ENCODE measurements around the gene HERC2. TPM values are rescaled to one million over a fixed set of nuclear protein-coding genes. Genes with fewer than 3 reads are reported as not detected.

The HERC2 gene
- total and polyA plus RNA-seq, 2 of the 13 experiments (the other 11 are each of a cell fraction or from before 2014, with no cell fraction given), result 17.6 to 24.8 TPM

- no peaks in the 10 kb centered on the region for H4K20me1 ChIP-seq (ENCODE audit: insufficient read depth, low read length)
- no peaks in the 10 kb centered on the region for H3K79me2 ChIP-seq (ENCODE audit: insufficient read depth, low read length)
- H3K4me3 ChIP-seq (replicated peaks in 1 of 3; ENCODE audit: insufficient read depth in 1 of 3, low read depth in 2 of 3, low read length in 3 of 3), result no peak overlapping the region
- ChIA-PET CTCF (ENCODE audit: low intra/inter-chr PET ratio, low total read pairs) (no interaction called here), POLR2A (no interaction called here)
- FAIRE-seq (no peak), ATAC-seq (no peak), DNase-seq (ENCODE audit: low spot score) (no peak)
- H2AFZ ChIP-seq (ENCODE audit: low read length), result no peak overlapping the region
- intact Hi-C loops (cut with micrococcal nuclease; ENCODE audit: unreplicated experiment), result no loop called here
- H3K36me3 ChIP-seq (replicated peaks in 1 of 2; ENCODE audit: control insufficient read depth in 1 of 2, insufficient read depth in 2 of 2, low read length in 2 of 2), result peaks cover 0 to 18% of the 10 kb centered on the region in 2 experiments; a peak in 3 of 5 replicates
- H3K9ac ChIP-seq (ENCODE audit: insufficient read depth, low read depth, low read length), result no peak overlapping the region
- H3K4me1 ChIP-seq (ENCODE audit: insufficient read depth, low read length), result no peaks in the 10 kb centered on the region
- in situ Hi-C loops (cut with HindIII; ENCODE audit: extremely low pct_ligation_motif_present, low pct_unique_long_range_greater_than_20kb), result no loop called here
- TF ChIP-seq HOXD1 (CRISPR knock-in tag; IDR thresholded peaks at IDR 0.05), result no peak
- TF ChIP-seq PLRG1 (conservative IDR thresholded peaks at IDR 0.05), result no peak
- no peak for TF ChIP-seq ZNF329 (CRISPR knock-in tag; IDR thresholded peaks at IDR 0.05; ENCODE audit: low read depth)
- TF ChIP-seq GFI1 (CRISPR knock-in tag; IDR thresholded peaks at IDR 0.05; ENCODE audit: borderline replicate concordance), result no peak
- no peak for TF ChIP-seq SMAD3 (CRISPR knock-in tag; IDR thresholded peaks at IDR 0.05)
- TF ChIP-seq RNF2 (conservative IDR thresholded peaks at IDR 0.05; ENCODE audit: low read depth), result no peak
- TF ChIP-seq PATZ1 (CRISPR knock-in tag; IDR thresholded peaks at IDR 0.05), result no peak
- TF ChIP-seq PBX2 (CRISPR knock-in tag; IDR thresholded peaks at IDR 0.05), result no peak
- no peaks in the 10 kb centered on the region for H3K27me3 ChIP-seq (ENCODE audit: control insufficient read depth in 1 of 2, insufficient read depth in 2 of 2, low read length in 2 of 2)
- H3K27ac ChIP-seq (ENCODE audit: extremely low read length, insufficient read depth, low read length), result no peak overlapping the region
- H3K9me3 ChIP-seq (ENCODE audit: low read length), result no peaks in the 10 kb centered on the region
- no TSS peak for BruUV-seq (replicated peaks)
- WGBS (ENCODE audit: low lambda C conversion rate), result 97% methylated on average over 18 of the region's 18 CpGs
- no peak overlapping the region for H3K4me2 ChIP-seq (ENCODE audit: low read depth, low read length)
Observed at GRCh38 chr15:28228096-28228495, 93.9 kb downstream of the HERC2 start.

All from HepG2 (cell line).